ENCODE measurements around the gene MRI1.
"Not testable (repeated sequence)": the region's sequence is repeated elsewhere in the genome, so short reads cannot be mapped to it uniquely, and the experiment has no call there.

The MRI1 gene

DNA sequence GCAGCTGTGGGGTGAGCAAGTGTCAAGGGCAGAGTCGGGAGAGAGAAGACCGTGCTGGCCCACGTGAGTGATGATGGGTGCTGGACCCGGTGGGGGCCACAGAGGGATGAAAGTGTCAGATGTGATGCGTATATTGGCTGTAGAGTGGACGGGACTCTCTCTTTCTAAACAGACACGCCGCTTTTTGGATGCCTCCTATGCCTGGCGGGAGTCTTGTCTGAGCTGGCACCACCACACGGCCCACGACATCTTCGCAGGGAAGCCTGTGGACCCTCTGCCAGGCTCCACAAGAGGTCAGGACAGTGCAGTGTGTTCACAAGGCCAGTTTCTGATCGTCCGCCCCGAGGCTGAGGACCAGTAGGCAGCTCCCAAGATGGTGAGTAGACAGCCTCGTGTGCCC is 12.9 kb upstream of the MRI1 start:
- DNase-seq (ENCODE audit: extremely low spot score), result no peak
- ChIA-PET CTCF (interaction anchor here (0.7 kb wide), 1 partner anchor 9 kb away, joined by 3 read pairs; no protein-coding TSS in a partner anchor), POLR2A (no interaction called here)
- TF ChIP-seq ELF4 (IDR thresholded peaks at IDR 0.05) (no peak), L3MBTL2 (conservative IDR thresholded peaks at IDR 0.05) (no peak), CTBP1 (IDR thresholded peaks at IDR 0.05; ENCODE audit: borderline replicate concordance) (no peak), SUZ12 (IDR thresholded peaks at IDR 0.05) (no peak), ARNT (IDR thresholded peaks at IDR 0.05) (no peak), ZNF384 (IDR thresholded peaks at IDR 0.05) (no peak)
- TF ChIP-seq, protein P1, sequence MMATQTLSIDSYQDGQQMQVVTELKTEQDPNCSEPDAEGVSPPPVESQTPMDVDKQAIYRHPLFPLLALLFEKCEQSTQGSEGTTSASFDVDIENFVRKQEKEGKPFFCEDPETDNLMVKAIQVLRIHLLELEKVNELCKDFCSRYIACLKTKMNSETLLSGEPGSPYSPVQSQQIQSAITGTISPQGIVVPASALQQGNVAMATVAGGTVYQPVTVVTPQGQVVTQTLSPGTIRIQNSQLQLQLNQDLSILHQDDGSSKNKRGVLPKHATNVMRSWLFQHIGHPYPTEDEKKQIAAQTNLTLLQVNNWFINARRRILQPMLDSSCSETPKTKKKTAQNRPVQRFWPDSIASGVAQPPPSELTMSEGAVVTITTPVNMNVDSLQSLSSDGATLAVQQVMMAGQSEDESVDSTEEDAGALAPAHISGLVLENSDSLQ (IDR thresholded peaks at IDR 0.05), result no peak

DNA sequence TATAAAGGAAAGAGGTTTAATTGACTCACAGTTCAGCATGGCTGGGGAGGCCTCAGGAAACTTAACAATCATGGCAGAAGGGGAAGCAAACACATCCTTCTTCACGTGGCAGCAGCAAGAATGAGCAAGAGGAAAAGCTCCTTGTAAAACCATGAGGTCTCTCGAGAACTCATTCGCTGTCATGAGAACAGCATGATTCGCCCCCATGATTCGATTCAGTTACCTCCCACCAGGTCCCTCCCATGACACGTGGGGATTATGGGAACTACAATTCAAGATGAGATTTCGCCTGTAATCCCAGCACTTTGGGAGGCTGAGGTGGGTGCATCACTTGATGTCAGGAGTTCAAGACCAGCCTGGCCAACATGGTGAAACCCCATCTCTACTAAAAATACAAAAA is 10.7 kb upstream of the MRI1 start:
- POLR2A ChIA-PET, result not testable (repeated sequence)

DNA sequence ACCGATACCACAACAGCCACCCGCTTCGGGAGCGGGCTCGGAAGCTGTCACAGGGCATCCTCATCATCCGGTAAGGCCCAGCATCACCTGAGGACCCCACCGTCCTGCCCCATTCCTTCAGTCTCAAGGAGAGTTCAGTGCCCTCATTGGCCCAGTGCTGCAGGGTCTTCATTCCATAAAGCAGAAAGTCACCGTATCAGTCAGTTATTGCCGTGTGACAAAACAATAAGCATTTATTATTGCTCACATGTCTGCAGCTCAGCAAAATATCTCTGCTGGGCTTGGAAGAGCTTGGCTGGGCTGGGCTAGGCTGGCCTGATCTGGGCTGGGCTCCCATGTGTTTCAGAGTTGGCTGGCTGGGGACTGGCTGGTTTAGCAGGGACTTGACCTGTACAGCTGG is 8.1 kb upstream of the MRI1 start:
- POLR2A ChIA-PET, result interaction anchor here (1.0 to 1.3 kb wide), 3 partner anchors 8 to 9 kb away, joined by 3 to 4 read pairs (median 4); partner anchors contain the start of gene MRI1
- TF ChIP-seq FOXA1 (IDR thresholded peaks at IDR 0.05), result no peak
- no peak for TF ChIP-seq NFRKB (IDR thresholded peaks at IDR 0.05)
- TF ChIP-seq ELF4 (IDR thresholded peaks at IDR 0.05), result no peak
- no peak for TF ChIP-seq ZNF384 (IDR thresholded peaks at IDR 0.05)
- TF ChIP-seq L3MBTL2 (conservative IDR thresholded peaks at IDR 0.05), result no peak
- TF ChIP-seq FOXK2 (IDR thresholded peaks at IDR 0.05), result no peak
- no peak for TF ChIP-seq SUZ12 (IDR thresholded peaks at IDR 0.05)
- no peak for TF ChIP-seq HDGF (IDR thresholded peaks at IDR 0.05; ENCODE audit: borderline replicate concordance)
- no peak for TF ChIP-seq TARDBP (IDR thresholded peaks at IDR 0.05)
- no peak for TF ChIP-seq CTBP1 (IDR thresholded peaks at IDR 0.05; ENCODE audit: borderline replicate concordance)
- TF ChIP-seq BHLHE40 (IDR thresholded peaks at IDR 0.05; ENCODE audit: borderline replicate concordance), result no peak
- TF ChIP-seq, protein P1 (IDR thresholded peaks at IDR 0.05), result no peak
- no peak for TF ChIP-seq ARNT (IDR thresholded peaks at IDR 0.05)
- TF ChIP-seq LEF1 (IDR thresholded peaks at IDR 0.05; ENCODE audit: borderline replicate concordance), result no peak
- TF ChIP-seq FOXM1 (IDR thresholded peaks at IDR 0.05; ENCODE audit: borderline replicate concordance), result no peak
- TF ChIP-seq SP1 (IDR thresholded peaks at IDR 0.05), result no peak
- CTCF ChIA-PET, result no interaction called here
- DNase-seq (ENCODE audit: extremely low spot score), result no peak

More for the DNA sequence above, 10.7 kb upstream of the MRI1 start:
- DNase-seq (ENCODE audit: extremely low spot score), result not testable (repeated sequence)
- CTCF ChIA-PET, result interaction anchor here (0.6 kb wide), 2 partner anchors 395 to 572 kb away, joined by 3 to 4 read pairs; no protein-coding TSS in a partner anchor

DNA sequence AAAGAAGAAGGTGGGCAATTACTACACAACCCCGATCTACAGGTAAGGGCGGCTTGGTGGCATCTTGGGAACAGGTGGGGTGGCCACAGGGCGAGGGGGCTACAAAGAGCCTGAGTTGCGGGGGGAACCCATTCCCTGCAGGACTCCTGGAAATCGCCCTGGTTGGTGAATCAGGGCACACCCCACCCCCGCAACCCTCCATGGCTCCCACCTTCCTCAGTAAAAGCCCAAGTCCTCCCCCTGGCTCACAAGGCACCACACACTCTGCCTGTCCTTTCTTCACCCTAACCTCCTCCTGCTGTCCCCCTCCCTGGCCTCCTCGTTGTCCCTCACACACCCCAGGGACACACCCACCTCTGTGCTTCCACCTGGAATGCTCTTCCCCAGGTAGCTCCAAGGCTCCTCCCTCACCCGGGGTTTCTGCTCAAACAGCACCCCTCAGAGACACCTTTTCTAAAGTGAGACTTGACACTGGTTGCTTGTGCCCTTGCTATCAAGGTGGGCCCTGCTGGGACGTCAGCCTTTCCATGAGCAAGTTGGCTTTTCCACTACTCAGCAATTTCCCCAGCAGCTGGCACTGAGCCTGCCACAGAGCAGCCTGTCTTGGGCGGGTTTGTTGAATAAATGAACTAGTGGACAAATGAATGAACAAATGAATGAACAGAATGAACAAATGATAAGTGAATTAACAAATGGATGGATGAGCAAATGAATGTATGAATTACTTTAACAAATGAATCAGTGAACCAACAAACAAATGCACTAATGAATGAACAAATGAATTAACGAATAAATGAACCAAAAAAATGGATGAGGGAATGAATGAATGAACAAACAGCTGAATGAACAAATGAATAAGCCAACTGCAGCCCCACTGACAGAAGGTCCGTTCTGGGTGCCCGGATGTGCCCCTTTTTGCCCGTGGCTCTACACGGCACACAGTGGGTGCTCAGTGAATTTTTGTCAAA is 6.2 kb upstream of the MRI1 start:
- CTCF ChIA-PET, result no interaction called here
- no peak for DNase-seq (ENCODE audit: extremely low spot score)
- POLR2A ChIA-PET, result no interaction called here
- TF ChIP-seq FOXK2 (IDR thresholded peaks at IDR 0.05) (no peak), FOXM1 (IDR thresholded peaks at IDR 0.05; ENCODE audit: borderline replicate concordance) (no peak), HDGF (IDR thresholded peaks at IDR 0.05; ENCODE audit: borderline replicate concordance) (no peak)
- TF ChIP-seq, protein P1 (IDR thresholded peaks at IDR 0.05), result no peak

DNA sequence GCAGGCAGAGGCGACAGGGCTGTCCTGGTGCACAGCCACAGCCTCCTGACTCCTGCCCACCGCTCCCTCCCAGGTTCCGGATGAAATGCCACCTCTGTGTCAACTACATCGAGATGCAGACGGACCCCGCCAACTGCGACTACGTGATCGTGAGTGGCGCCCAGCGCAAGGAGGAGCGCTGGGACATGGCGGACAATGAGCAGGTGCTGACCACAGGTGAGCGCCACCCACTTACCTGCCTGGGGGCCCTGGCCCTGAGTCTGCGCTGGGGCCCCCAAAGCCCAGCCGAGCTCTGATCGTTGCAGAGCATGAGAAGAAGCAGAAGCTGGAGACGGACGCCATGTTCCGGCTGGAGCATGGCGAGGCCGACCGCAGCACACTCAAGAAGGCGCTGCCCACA is 5.5 kb upstream of the MRI1 start:
- no peak for DNase-seq (ENCODE audit: extremely low spot score)
- CTCF ChIA-PET, result no interaction called here
- POLR2A ChIA-PET, result no interaction called here

More for the DNA sequence above, 5.5 kb upstream of the MRI1 start:
- TF ChIP-seq ARNT (IDR thresholded peaks at IDR 0.05) (no peak), LEF1 (IDR thresholded peaks at IDR 0.05; ENCODE audit: borderline replicate concordance) (no peak), BHLHE40 (IDR thresholded peaks at IDR 0.05; ENCODE audit: borderline replicate concordance) (no peak), HDGF (IDR thresholded peaks at IDR 0.05; ENCODE audit: borderline replicate concordance) (no peak), CTBP1 (IDR thresholded peaks at IDR 0.05; ENCODE audit: borderline replicate concordance) (no peak), L3MBTL2 (conservative IDR thresholded peaks at IDR 0.05) (no peak), SP1 (IDR thresholded peaks at IDR 0.05) (no peak), FOXK2 (IDR thresholded peaks at IDR 0.05) (no peak), SUZ12 (IDR thresholded peaks at IDR 0.05) (no peak), NFRKB (IDR thresholded peaks at IDR 0.05) (no peak), ZNF384 (IDR thresholded peaks at IDR 0.05) (no peak), ELF4 (IDR thresholded peaks at IDR 0.05) (no peak), TARDBP (IDR thresholded peaks at IDR 0.05) (no peak), FOXA1 (IDR thresholded peaks at IDR 0.05) (no peak), FOXM1 (IDR thresholded peaks at IDR 0.05; ENCODE audit: borderline replicate concordance) (no peak)
- TF ChIP-seq, protein P1 (IDR thresholded peaks at IDR 0.05), result no peak
